Stimulated activated CD8-positive, alpha-beta memory T cell treated with anti-CD3 and anti-CD28 coated beads, Interleukin-2, amount 100 ng/mL, for 1 hour (primary cell): ENCODE results near the gene CEP350.

Experiments
- DNase-seq, 2 donors: peaks; one replicate each; pipeline ENCODE4 v3.0.0-alpha.2; 2020; ENCODE audit warnings: low read depth in 2 of 2

The CEP350 gene

DNA sequence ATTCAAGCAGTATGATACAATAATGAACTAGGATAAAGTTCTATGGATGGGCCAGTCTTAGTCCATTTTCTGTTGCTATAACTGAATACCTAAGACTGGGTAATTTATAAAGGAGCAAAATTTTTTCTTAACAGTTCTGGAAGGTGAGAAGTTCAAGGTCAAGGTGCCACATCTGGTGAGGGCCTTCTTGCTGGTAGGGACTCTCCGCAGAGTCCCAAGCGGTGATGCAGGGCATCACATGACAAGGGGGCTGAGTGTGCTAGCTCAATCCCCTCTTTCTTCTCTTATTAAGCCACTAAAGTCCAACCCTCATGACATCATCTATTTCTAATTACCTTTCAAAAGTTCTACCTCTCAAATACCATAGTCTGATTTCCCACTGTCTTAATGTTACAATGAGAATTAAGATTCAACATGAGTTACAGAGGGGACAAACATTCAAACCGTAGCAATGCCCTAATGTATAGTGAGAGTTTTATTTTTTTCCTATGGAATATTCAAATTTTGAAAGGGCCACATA, 107.9 kb downstream of the CEP350 start:
- no peak for DNase-seq

DNA sequence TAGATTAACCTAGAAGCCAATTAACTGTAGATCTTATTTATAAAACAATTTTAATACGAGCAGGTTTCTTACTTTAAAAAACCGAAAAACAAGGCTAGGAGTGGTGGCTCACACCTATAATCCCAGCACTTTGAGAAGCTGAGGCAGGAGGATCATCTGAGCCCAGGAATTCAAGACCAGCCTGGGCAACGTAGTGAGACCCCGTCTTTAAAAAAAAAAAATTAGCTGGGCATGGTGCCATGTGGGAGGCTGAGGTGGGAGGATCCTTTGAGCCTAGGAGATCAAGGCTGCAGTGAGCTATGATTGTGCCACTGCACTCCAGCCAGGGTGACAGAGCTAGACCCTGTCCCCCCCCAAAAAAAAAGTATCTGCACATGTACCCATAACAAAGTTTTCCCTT, 110.8 kb downstream of the CEP350 start:
- DNase-seq = no peak

DNA sequence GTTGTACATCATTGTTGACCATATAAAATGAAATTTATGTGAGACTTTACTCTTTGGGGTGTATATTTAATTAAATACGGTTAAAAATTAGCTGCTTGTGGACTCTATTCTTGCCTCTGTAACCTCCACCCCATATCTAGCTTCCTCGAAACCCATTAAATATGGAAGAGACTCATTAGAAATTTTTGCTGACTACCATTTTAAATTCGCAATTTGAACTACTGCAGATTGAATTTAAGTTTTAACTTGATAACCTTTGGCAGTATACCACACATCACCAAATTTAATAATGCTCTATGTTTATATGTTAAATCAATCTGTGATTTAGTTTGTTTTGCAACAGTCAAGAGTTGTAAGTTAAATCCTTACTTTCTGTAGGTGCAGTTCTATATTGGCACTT, 111.5 kb downstream of the CEP350 start:
- no peak for DNase-seq

DNA sequence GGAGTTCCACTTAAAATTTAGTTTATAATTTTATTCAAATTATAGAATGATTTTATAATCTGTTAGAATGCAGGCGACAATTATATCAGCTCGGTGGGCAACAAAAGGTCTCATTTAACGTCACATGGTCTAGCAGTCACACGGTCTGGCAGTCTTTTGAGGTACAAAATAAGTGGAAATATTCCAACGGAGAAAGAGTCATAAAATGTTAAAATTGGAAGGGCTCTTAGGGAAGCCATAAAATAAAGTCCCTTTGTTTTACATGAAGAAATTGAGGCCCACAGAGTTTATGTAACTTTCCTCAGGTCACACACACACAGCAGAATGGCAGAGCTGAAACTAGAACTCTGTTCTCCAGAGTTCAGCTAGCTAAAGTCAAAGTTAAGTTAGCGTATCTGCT, 115.7 kb downstream of the CEP350 start:
- no peak for DNase-seq

DNA sequence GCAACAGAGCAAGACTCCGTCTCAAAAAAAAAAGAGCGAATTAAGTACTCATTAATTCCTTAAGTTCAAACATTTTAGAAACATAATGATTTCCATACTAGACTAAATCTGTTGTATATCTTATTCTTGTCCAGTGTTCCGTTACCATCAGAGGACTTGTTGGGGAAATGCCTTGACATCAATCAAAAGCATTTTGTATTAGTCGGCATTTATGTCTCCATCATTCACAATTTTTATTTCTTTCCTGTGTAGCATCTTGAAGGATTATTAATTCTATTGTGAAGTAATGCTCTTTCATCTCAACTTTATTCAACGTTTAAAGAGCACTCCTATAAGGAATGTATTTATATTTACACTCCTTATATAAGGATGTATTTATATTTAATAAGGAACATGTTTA, 117.1 kb downstream of the CEP350 start:
- no peak for DNase-seq

DNA sequence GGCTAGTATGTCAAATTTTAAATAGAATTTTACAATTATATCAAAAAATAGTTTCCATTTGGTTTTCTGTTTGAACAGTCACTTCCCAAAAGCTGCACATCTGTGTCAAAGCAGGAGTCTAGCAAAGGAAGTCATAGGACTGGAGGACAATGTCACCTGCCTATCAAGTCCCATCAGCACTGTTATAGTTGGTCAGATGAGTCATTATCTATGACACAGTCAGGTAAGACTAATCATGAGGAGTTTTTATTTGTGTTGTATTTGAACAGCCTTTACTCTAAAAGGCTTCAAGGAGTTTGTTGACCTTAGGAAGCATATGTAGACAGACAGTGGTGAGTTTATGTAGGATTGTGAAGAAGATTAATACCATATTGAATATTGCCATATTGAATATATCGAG, 125.8 kb downstream of the CEP350 start:
- DNase-seq = no peak

DNA sequence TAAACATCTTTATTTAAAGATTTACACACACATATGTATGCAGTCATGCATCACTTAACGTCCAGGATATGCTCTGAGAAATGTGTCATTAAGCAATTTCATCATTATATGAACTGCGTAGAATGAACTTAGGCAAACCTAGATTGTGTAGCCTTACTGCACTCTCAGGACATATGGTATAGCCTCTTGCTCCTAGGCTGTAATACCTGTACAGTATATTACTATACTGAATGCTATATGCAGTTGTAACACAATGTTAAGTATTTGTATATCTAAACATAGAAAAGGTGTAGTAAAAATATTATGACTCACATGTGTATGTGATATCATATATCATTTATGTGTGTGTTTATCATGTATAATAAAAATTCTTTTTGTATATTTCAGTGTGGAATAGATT, 126.9 kb downstream of the CEP350 start:
- DNase-seq = no peak

DNA sequence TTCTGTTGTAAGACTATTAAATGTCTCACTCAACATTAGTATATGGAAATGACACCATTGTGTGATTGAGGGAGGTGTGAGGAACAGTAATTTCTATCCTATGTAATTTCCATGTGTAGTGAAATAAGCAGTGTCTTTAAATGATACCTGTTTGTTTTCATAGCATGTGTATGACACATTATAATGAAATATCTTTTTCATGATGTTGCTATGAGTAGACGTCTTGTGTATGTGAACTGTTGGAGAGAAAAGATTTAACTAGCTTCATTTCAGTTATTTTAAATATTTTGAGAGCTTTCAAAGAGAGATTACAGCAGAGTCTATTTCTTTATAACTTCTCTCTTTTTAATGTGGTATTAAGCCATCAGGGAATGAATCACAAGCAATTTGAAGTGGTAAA, 128.6 kb downstream of the CEP350 start:
- no peak for DNase-seq

DNA sequence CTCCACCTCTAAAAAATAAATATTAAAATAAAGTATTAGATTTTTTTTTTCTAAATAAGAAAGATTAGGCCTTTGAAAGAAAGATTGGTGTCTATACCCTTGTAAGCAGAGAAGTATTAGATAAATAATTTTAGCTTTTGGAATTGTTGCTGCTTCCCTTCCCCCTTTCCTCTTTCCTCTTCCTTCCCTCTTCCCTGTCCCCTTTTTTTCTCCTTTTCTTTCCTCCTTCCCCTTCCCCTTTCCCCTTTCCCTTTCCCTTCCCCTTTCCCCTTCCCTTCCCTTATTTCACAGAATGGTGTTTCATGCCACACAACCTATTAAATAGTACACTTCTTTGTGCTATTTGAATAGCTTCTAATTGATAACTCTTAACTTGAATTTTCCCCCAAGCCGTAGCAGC, 130.3 kb downstream of the CEP350 start:
- DNase-seq = no peak

DNA sequence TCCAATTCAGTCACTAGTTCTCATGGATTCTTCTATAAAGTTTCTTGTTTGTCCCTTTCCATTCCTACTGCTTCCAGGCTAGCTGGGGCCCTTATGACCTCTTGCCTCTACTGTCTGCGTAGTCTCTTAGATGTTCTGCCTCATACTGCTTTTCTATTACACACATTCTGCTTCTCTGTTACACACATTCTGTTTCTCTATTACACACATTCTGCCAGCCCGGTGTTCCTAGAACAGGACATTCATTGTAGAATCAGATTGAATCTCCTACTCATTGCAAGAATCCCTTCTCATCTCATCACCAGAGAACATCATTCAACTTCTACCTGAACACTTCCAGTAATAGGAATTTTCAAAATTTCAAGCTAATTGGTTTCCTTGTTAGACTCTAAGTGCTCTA, 130.7 kb downstream of the CEP350 start:
- no peak for DNase-seq

DNA sequence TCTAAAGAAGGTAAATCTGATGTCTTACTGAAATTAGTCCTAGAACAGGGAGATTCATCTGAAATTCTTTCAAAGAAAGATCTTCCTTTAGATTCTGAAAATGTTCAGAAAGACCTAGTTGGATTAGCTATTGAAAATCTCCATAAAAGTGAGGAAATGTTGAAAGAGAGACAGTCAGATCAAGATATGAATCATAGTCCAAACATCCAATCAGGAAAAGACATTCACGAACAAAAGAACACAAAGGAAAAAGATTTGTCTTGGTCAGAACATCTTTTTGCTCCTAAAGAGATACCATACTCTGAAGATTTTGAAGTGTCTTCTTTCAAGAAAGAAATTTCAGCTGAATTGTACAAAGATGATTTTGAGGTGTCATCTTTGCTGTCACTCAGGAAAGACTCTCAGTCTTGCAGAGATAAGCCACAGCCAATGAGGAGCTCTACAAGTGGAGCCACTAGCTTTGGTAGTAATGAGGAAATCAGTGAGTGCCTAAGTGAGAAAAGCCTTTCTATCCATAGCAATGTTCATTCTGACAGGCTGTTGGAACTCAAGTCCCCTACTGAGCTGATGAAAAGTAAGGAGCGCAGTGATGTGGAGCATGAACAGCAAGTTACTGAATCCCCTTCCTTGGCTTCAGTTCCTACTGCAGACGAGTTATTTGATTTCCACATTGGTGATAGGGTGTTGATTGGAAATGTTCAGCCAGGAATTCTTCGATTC, 138.5 kb downstream of the CEP350 start:
- DNase-seq = no peak

DNA sequence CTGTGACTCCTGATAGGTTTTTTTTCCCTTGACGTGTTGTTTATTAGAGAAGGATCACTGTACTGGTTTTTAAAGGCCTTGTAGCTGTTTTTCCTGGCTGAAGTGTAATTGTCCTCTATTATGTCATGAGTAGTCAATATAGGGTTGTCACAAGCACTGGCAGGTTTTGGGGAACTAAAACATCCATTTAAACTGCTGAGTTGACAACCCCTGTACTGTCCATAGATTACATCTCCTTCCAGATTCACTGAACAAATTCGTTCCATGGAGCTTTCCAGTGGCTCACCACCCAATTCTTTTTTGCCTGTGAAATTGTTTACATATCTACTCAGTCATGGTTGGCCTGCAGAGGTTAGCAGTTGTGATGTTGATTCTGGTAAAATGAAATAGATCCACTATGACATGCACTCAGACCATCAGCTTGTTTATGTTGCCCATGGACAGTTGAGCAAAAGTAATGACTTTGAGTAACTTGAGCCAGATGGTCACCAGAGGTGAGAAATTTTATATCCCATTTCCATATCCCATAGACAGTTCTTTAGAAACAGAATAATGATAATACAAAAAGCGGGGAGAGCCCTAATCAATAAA, 140.2 kb downstream of the CEP350 start:
- no peak for DNase-seq

DNA sequence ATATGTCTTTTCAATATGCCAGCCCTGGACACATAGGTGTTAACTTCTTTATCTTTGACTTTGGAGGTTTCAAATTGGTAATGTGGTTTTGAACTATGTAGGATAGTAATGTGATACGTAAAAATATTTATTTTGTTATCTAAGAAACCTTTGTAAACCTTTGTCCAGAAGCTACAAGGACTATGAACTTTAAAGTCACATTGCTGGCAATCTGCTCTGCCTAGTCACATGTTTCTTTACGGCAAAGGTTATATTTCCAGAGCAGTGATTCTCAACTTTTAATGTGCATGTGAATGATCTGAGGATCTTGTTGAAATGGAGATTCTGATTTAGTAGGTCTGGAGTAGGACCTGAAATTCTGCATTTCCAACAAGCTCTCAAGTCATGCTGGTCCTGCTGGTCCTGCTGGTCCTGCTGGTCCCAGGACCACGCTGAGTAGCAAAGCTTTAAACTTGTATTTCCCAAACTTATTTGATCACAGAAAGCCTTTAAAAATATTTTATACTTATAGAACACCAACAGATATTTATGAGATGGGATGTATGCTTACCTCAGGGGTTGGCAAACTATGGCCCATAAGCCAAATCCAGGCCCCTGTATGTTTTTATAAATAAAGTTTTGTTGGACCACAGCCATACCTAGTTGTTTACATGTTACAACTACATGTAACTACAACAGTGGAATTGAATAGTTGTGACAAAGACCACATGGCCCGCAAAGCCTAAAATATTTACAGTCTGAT, 142.1 kb downstream of the CEP350 start:
- no peak for DNase-seq

DNA sequence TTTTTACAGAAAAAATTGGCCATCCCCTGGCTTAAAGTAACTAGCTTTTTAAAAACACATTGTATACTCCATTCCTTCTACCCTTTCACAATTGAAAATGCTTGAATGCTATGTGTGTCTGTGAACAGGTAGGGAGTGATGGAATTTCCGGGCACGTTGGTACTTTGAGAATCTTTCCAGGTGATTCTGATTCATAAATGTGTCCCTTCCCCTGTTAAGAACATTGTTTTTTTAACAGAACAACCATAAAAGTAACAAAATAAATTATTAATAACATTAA, 142.7 kb downstream of the CEP350 start:
- DNase-seq = no peak

DNA sequence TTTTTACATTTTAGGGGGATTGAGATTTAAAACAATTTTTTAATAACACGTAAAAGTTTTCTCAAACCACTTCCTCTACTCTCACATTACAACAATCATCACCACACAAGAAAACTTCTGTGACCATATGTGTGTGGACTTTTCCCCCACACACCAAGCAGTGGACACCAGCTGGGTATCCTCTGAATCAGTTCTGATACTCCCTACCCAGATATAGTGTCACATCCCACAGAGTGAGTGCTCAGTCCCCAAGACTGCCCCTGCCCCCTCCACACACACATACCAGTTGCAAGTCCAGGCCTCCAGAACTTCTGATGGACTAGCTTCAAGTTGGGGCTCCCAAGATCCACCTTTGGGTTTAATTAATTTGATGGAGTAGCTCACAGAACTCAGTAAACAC, 146.8 kb downstream of the CEP350 start:
- no peak for DNase-seq

DNA sequence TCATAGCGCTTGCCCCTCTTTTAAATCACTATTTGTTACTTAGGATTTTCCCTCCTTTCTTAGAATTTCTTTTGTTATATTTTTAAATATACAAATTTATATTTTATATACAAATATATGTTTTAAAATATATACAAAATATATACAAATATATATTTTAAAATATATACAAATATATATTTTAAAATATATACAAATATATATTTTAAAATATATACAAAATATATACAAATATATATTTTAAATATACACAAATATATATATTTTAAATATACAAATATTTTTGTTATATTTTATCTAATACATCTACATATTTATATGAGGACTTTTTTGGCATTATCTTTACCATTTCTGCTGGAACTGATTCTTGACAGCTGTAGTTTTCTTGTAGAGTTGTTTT, 149.2 kb downstream of the CEP350 start:
- no peak for DNase-seq

DNA sequence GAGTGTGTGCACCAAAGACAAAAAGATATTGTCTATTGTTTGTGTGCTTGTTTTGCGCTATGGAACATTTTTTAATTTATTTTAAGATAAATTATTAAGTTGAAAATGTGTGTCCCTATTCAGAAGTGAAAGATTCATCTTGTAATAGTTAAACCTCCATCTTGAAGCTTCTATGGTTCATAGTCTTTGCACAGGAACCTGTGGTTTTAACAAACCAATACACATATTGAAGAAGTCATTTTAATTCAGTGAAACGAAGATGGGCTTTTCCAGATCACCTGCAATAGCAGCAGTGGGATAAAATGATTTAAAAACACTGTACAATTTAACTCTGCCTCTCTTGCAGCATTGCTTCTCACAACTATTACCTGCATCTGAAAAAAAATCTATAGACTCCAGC, 157.5 kb downstream of the CEP350 start:
- no peak for DNase-seq

DNA sequence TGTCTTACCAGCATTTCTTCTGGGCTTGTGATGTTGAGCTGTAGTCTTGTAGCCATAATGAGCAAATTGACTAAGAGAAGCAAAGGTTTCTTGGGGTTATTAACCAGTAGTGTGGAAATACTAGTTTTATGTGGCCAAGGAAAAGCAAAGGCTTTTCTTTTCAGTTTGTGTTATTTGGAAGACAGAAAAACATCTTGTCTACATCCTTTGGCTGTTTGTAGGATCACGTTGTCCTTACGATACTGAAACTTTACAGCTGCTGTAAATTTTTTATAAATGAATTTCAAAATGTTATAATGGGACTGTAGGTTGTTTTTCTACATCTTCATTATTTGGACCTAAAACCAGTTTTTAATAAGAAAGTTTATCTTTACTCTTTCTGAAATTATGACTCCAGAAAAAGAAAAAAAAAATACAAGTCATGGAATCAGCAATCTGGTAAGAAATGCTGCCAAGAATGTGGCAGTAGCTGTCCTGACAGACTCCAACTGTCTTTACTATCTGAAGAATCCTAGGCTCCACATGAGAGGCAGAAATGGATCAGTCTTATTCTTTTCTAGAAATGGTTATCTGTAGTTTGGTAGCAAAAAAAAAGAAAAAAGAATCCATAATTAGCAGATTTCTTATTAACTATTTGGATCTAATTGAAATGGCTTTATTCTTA, 158.5 kb downstream of the CEP350 start:
- no peak for DNase-seq

DNA sequence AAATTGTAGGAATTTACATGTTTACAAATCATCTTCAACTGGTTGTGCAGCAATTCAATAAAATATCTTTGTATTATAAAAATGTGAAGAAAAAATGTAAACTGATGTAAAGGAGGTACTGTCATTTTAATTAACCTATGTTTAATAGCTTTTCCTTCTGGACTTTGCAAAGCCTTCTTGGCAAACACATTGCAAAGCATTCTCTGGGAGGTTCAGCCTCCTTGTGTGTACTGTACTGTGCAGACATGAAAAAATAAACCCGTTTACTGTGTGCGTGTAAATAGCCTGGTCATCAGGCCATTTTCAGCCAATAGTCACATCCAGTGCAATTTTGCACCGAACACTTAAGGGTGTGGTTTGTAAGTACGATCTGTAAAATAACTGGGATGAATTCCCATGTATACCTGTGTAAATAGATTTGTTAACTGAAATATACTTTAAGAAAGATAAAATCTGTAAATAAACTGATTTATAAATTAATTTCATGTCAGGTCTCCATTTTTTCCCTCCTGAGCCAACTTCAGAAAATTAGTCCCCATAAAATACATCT, 159.9 kb downstream of the CEP350 start:
- no peak for DNase-seq

DNA sequence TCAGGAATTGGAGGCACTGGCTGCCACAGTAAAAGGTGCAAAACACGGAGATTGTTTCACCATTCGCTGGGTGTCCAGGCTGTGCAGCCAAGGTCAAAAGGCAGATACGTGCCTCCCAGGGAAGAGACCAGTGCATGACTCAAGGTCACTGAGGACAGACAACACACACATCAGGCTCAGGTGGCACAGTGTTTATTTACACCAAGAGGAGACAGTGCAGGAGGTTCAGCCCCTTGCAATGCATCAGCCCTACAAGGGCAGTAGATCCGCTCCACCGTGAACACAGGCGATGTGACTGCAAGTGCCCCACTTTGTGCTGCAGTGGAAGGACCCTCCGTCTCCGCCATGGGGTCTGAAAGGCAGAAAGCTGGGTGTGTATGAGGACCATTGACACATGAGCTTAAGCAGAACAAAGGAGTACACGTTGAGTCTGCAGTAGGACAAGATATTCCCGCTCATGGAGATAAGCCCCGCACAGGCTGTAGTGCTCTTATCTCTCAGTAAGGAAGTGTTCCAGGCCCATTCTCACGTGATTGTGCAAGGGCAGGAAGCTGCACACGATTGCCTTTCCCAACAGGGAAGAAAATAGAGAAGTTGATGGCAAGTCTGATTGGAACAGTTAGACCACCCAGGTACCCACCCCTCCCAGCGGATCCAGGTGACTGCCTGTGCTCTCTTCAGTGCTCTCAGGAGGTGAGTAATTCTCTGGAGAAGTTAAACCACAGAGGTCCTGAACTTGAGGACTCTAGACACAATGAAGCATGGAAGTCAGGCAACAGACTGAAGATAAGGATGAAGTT, 162.6 kb downstream of the CEP350 start:
- no peak for DNase-seq

DNA sequence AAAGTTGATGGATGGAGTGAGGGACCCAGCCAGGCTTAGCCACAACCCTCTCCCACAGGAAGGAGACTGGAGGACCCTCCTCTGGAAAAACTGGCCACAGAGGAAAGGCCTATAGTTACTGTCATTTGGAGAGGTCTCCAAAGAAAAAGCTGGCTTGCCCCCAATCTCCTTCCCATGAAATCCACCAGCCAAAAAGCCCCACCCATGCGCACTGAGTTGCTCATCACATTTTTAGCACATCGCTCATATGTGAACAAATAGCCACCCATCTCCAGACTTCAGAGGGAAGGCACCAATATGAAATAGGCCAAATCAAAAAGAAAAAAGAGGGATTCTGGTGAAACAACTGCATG, 163.1 kb downstream of the CEP350 start:
- DNase-seq = no peak

DNA sequence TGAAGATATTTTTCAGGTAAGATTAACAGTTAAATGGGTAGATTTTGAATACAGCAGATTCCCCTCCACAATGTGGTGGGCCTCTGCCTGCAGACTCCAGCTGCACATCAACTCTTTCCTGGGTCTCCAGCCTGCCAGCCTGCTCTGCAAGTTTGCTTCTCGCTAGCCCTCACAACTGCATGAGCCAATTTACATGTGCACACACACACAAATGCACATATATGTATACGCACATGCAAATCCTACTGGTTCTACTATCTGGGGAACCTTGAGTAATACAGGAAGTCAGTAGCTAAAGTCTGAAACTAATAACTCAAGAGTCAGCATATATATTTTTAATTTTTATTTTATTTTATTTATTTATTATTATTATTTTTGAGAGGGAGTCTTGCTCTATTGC, 165.2 kb downstream of the CEP350 start:
- no peak for DNase-seq
